Measurements from ENCODE around the gene INPP5K.
A peak's percentile ranks its signal among the peaks of the same experiment; 100 is the strongest.

- TF ChIP-seq, protein P1, sequence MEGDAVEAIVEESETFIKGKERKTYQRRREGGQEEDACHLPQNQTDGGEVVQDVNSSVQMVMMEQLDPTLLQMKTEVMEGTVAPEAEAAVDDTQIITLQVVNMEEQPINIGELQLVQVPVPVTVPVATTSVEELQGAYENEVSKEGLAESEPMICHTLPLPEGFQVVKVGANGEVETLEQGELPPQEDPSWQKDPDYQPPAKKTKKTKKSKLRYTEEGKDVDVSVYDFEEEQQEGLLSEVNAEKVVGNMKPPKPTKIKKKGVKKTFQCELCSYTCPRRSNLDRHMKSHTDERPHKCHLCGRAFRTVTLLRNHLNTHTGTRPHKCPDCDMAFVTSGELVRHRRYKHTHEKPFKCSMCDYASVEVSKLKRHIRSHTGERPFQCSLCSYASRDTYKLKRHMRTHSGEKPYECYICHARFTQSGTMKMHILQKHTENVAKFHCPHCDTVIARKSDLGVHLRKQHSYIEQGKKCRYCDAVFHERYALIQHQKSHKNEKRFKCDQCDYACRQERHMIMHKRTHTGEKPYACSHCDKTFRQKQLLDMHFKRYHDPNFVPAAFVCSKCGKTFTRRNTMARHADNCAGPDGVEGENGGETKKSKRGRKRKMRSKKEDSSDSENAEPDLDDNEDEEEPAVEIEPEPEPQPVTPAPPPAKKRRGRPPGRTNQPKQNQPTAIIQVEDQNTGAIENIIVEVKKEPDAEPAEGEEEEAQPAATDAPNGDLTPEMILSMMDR (IDR thresholded peaks at IDR 0.05 in 8 of 11, conservative IDR thresholded peaks at IDR 0.05 in 3 of 11), result no peak
- TF ChIP-seq POLR2A (IDR thresholded peaks at IDR 0.05) (no peak), POLR2AphosphoS5 (IDR thresholded peaks at IDR 0.05) (peak; percentile 35 to 59 (median 48))
Measured at GRCh38 chr17:1474402-1475189, 41.8 kb downstream of the INPP5K start.
